ENCODE measurements around the gene POPDC2. TPM values are rescaled to one million over a fixed set of nuclear protein-coding genes. Genes with fewer than 3 reads are reported as not detected.

The POPDC2 gene
- polyA plus RNA-seq, 1 of the 3 experiments (the other 2 are of a cell fraction): 19.9 TPM

GRCh38 chr3:119662604-119663373 is 2.4 kb upstream of the POPDC2 start (continued):
- TF ChIP-seq, protein P1, sequence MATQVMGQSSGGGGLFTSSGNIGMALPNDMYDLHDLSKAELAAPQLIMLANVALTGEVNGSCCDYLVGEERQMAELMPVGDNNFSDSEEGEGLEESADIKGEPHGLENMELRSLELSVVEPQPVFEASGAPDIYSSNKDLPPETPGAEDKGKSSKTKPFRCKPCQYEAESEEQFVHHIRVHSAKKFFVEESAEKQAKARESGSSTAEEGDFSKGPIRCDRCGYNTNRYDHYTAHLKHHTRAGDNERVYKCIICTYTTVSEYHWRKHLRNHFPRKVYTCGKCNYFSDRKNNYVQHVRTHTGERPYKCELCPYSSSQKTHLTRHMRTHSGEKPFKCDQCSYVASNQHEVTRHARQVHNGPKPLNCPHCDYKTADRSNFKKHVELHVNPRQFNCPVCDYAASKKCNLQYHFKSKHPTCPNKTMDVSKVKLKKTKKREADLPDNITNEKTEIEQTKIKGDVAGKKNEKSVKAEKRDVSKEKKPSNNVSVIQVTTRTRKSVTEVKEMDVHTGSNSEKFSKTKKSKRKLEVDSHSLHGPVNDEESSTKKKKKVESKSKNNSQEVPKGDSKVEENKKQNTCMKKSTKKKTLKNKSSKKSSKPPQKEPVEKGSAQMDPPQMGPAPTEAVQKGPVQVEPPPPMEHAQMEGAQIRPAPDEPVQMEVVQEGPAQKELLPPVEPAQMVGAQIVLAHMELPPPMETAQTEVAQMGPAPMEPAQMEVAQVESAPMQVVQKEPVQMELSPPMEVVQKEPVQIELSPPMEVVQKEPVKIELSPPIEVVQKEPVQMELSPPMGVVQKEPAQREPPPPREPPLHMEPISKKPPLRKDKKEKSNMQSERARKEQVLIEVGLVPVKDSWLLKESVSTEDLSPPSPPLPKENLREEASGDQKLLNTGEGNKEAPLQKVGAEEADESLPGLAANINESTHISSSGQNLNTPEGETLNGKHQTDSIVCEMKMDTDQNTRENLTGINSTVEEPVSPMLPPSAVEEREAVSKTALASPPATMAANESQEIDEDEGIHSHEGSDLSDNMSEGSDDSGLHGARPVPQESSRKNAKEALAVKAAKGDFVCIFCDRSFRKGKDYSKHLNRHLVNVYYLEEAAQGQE (IDR thresholded peaks at IDR 0.05; ENCODE audit: low read depth, low read length): no peak; the same call in 1 of the 2 replicates
- TF ChIP-seq, protein P2, sequence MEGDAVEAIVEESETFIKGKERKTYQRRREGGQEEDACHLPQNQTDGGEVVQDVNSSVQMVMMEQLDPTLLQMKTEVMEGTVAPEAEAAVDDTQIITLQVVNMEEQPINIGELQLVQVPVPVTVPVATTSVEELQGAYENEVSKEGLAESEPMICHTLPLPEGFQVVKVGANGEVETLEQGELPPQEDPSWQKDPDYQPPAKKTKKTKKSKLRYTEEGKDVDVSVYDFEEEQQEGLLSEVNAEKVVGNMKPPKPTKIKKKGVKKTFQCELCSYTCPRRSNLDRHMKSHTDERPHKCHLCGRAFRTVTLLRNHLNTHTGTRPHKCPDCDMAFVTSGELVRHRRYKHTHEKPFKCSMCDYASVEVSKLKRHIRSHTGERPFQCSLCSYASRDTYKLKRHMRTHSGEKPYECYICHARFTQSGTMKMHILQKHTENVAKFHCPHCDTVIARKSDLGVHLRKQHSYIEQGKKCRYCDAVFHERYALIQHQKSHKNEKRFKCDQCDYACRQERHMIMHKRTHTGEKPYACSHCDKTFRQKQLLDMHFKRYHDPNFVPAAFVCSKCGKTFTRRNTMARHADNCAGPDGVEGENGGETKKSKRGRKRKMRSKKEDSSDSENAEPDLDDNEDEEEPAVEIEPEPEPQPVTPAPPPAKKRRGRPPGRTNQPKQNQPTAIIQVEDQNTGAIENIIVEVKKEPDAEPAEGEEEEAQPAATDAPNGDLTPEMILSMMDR (IDR thresholded peaks at IDR 0.05): peak; percentile 42

DNA sequence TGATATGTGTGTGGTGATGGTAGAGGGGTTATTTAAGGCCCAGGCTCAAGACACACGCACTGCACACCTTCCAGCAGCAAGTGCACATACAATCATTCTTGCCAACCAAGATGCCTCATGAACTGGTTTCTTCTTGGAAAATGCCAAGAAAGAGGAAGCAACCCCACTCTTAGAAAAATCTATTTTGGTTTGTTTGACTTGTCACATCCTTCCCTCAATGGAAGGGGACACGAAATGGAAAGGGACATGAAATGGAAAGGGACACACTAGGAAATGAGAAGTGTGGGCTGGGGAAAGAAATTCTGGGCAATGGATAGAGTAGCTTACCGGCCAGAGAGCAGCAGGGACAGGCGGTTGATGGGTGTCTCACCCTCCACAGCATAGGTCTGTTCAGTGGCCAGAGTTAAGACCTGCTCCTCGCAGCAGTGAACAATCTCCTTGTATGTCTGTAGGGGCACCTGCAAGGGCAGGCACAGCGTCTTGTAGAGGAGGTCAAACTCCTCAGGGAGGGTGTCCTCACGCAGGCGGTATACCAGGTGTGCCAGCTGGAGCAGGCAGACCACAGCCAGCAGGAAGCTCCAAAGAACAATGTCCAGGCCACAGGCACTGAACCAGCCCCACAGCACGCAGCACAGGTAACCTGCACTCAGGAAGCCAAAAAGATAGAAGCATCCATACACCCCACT is 640 bp downstream of the POPDC2 start:
- H2AFZ ChIP-seq (ENCODE audit: low read depth): no peak overlapping the region
- no peak for DNase-seq
- no peaks in the 10 kb centered on the region for H4K20me1 ChIP-seq (ENCODE audit: insufficient read depth)
- no peaks in the 10 kb centered on the region for H3K9me3 ChIP-seq
- H3K79me2 ChIP-seq (ENCODE audit: insufficient read depth): no peaks in the 10 kb centered on the region
- H3K4me3 ChIP-seq (ENCODE audit: low read depth in 2 of 2, low read length in 1 of 2): peak overlapping the region; percentile 9 to 36; a peak in 3 of 4 replicates
- WGBS (ENCODE audit: low lambda C conversion rate): 83% methylated on average over 9 of the region's 9 CpGs
- H3K27ac ChIP-seq (ENCODE audit: low read depth in 2 of 2, low read length in 1 of 2): peak overlapping the region; percentile 93 to 98; a peak in 3 of 4 replicates
- H3F3A ChIP-seq (replicated peaks; ENCODE audit: insufficient read depth): peaks cover 25% of the 10 kb centered on the region
- ChIA-PET CTCF (interaction anchor here (0.7 kb wide), 1 partner anchor 214 kb away, joined by 3 read pairs; no protein-coding TSS in a partner anchor), POLR2A (interaction anchor here (1.4 to 2.6 kb wide), 6 partner anchors 16 to 326 kb away, joined by 4 to 11 read pairs (median 9); partner anchors contain the start of gene TIMMDC1)
- H3K36me3 ChIP-seq (replicated peaks in 1 of 2; ENCODE audit: control insufficient read depth in 1 of 2, insufficient read depth in 2 of 2, low read length in 1 of 2): peaks cover 0 to 8% of the 10 kb centered on the region in 2 experiments
- no peaks in the 10 kb centered on the region for H3K27me3 ChIP-seq (ENCODE audit: insufficient read depth)
- peaks cover 31 to 63% of the 10 kb centered on the region in 2 experiments for H3K4me1 ChIP-seq (ENCODE audit: control insufficient read depth in 1 of 2, insufficient read depth in 2 of 2, low read depth in 1 of 2, low read length in 1 of 2)
- H3K9me2 ChIP-seq: no peaks in the 10 kb centered on the region
- H3K9ac ChIP-seq: no peak overlapping the region
- 0 out of 2 replicates have a peak overlapping the region, but pooled peaks have one; percentile 46 for H3K4me2 ChIP-seq
- TF ChIP-seq EP300 (IDR thresholded peaks at IDR 0.05; ENCODE audit: borderline replicate concordance in 1 of 2, low read depth in 1 of 2, low read length in 1 of 2): no peak
- no peak for TF ChIP-seq TAF1 (IDR thresholded peaks at IDR 0.05; ENCODE audit: borderline replicate concordance, low read depth, low read length)
- TF ChIP-seq PBX3 (IDR thresholded peaks at IDR 0.05): no peak
- no peak for TF ChIP-seq FOXM1 (IDR thresholded peaks at IDR 0.05; ENCODE audit: low read depth)
- no peak for TF ChIP-seq RCOR1 (IDR thresholded peaks at IDR 0.05; ENCODE audit: low read length)
- no peak for TF ChIP-seq FOXJ3 (CRISPR knock-in tag; IDR thresholded peaks at IDR 0.05)
- TF ChIP-seq FOSL2 (IDR thresholded peaks at IDR 0.05; ENCODE audit: borderline replicate concordance, low read depth): no peak
- TF ChIP-seq, protein P2 (IDR thresholded peaks at IDR 0.05): no peak
- TF ChIP-seq SMC3 (IDR thresholded peaks at IDR 0.05; ENCODE audit: low read depth, low read length): no peak
- TF ChIP-seq MXI1 (IDR thresholded peaks at IDR 0.05; ENCODE audit: low read depth, low read length): no peak
- TF ChIP-seq YY1 (IDR thresholded peaks at IDR 0.05; ENCODE audit: low read depth): no peak
- TF ChIP-seq, protein P3, sequence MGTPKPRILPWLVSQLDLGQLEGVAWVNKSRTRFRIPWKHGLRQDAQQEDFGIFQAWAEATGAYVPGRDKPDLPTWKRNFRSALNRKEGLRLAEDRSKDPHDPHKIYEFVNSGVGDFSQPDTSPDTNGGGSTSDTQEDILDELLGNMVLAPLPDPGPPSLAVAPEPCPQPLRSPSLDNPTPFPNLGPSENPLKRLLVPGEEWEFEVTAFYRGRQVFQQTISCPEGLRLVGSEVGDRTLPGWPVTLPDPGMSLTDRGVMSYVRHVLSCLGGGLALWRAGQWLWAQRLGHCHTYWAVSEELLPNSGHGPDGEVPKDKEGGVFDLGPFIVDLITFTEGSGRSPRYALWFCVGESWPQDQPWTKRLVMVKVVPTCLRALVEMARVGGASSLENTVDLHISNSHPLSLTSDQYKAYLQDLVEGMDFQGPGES (IDR thresholded peaks at IDR 0.05; ENCODE audit: low read depth, low read length): no peak
- no peak for TF ChIP-seq JUND (IDR thresholded peaks at IDR 0.05)
- no peak for TF ChIP-seq USF1 (IDR thresholded peaks at IDR 0.05; ENCODE audit: borderline replicate concordance, low read depth)
- TF ChIP-seq GATA2 (CRISPR knock-in tag; IDR thresholded peaks at IDR 0.05): no peak
- TF ChIP-seq CHD2 (IDR thresholded peaks at IDR 0.05; ENCODE audit: low read length, partially characterized antibody): no peak
